Large intestine (tissue), 3 donors: ENCODE data around the gene NFKBIE. TPM values are rescaled to one million over a fixed set of nuclear protein-coding genes. Genes with fewer than 3 reads are reported as not detected.
A peak's percentile ranks its signal among the peaks of the same experiment; 100 is the strongest.

Experiments
- DNase-seq, 2 donors: peaks; one replicate each; pipeline versions ENCODE4 v3.0.0 to v3.0.0-alpha.2; 2013
- H3K27ac ChIP-seq: one replicate; pipeline ENCODE4 v1.5.1; 2013; ENCODE audit warnings: low read length
- H3K27me3 ChIP-seq: 2 replicates; pipeline ENCODE4 v1.6.1; 2013; ENCODE audit warnings: low read length; ENCODE audit not compliant: control insufficient read depth, insufficient read depth
- H3K36me3 ChIP-seq: 2 replicates; pipeline ENCODE4 v1.6.1; 2013; ENCODE audit warnings: low read length; ENCODE audit not compliant: control insufficient read depth, insufficient read depth
- H3K4me1 ChIP-seq: one replicate; pipeline ENCODE4 v1.6.1; 2013; ENCODE audit warnings: low read length; ENCODE audit not compliant: control insufficient read depth, insufficient read depth
- H3K4me3 ChIP-seq: one replicate; pipeline ENCODE4 v1.5.1; 2013; ENCODE audit warnings: low read length
- H3K9me3 ChIP-seq: one replicate; pipeline ENCODE4 v1.6.1; 2013; ENCODE audit warnings: mild to moderate bottlenecking, low read depth, low read length, moderate library complexity; ENCODE audit not compliant: control insufficient read depth
- whole genome bisulfite sequencing: methylation state at CpG from one replicate; pipeline ENCODE4 v1.1.5; 2013; ENCODE audit warnings: low lambda C conversion rate; ENCODE audit not compliant: insufficient coverage; 5-methylcytosine and 5-hydroxymethylcytosine counted together
- polyA plus RNA-seq: library from polyadenylated mRNA; unstranded; fragments of 120-200 nt; gene quantifications from one replicate; pipeline ENCODE4 v1.2.1, GENCODE V29; 2013

NFKBIE gene
- polyA plus RNA-seq, 1 donor = 10.5 TPM

DNA sequence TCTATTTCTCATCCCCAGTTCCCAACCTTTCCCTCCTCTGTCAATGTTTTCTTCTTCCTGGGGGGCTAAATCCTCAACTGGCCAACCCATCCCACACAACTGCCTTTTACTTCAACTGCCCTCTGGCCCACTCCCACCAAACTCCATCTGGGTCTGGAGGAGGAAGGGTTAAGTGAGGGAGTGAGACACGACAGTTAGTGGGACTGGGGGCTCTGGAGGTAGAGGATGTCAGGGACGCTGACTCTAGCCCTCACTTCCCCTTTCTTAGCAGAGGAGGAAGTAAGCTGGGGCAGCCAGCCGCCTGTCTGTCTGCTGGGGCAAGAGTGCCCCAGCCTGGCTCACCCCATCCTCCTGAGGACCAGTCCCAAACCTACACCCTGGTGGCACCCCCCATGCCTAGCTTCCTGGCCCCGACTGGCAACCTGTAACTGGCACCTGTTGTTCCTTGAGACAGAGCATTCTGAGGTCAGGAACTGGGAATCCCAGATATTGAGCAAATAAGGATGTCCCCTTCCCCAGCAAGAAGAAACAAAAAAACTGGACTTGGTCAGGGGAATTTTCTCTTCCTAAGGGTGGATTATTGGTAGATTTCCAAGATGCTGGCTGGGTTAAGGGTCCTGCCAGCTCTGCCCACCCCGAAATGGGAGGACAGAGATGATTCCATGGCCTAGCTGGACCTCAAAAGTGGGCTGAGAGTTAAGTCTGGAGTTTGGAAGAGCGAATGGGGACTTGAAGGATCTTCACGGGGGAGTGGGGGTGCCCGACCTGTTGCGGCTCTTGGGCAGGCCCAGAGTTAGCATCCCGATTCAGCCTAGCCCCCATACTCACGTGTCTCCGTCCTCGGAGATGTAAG, 971 bp downstream of the NFKBIE start:
- peaks cover 14% of the 10 kb centered on the region for H3K27me3 ChIP-seq
- H3K4me1 ChIP-seq = peaks cover 30% of the 10 kb centered on the region
- DNase-seq = no peak

DNA sequence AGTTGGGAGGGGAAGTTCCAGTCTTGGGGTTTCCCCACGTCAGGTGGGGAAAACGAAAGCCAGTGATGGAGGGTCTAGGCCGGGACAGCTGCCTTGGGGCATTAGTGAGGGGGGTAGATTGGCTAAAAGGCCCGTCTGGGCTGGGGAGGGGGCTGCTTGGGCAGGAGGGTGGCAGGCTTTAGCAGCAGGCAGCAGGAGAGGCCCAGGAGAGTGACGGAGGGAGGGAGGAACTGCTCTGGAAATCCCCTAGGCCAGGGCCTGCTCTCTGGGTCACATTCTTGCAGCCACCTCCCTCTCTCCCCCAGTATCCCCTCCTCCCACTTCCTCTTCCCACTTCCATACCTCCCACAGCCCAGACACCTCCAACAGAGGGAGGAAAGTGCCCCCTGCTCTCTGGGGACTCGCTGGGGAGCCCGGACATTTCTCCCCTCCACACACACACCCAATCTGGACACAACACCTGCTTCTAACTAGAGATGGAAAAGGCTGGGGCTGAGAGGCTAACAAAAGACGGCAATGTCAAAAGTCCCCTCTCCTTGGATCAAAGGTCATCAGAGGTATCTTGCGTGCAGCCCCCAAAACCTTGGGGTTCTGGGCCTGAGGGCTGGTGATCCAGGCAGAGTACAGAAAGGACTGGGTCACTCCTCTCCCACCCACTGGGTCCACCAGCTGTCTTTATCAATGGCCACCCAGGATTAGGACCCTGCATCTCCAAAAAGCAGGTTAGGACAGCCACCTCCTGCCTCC, 1.8 kb downstream of the NFKBIE start:
- DNase-seq = peak; percentile 57 to 73
- Histone ChIP-seq H3K27ac (no peak overlapping the region), H3K4me3 (peak overlapping the region; percentile 90), H3K27me3 (peaks cover 5% of the 10 kb centered on the region), H3K9me3 (peaks cover 4% of the 10 kb centered on the region), H3K36me3 (peaks cover 32% of the 10 kb centered on the region), H3K4me1 (peaks cover 30% of the 10 kb centered on the region)
- WGBS = no CpG with 5 or more reads among the region's 9 CpGs

More for the DNA sequence above, 971 bp downstream of the NFKBIE start:
- Histone ChIP-seq H3K27ac (peak overlapping the region; percentile 73), H3K9me3 (peaks cover 4% of the 10 kb centered on the region), H3K4me3 (peak overlapping the region; percentile 90), H3K36me3 (peaks cover 24% of the 10 kb centered on the region)
- WGBS = no CpG with 5 or more reads among the region's 13 CpGs

DNA sequence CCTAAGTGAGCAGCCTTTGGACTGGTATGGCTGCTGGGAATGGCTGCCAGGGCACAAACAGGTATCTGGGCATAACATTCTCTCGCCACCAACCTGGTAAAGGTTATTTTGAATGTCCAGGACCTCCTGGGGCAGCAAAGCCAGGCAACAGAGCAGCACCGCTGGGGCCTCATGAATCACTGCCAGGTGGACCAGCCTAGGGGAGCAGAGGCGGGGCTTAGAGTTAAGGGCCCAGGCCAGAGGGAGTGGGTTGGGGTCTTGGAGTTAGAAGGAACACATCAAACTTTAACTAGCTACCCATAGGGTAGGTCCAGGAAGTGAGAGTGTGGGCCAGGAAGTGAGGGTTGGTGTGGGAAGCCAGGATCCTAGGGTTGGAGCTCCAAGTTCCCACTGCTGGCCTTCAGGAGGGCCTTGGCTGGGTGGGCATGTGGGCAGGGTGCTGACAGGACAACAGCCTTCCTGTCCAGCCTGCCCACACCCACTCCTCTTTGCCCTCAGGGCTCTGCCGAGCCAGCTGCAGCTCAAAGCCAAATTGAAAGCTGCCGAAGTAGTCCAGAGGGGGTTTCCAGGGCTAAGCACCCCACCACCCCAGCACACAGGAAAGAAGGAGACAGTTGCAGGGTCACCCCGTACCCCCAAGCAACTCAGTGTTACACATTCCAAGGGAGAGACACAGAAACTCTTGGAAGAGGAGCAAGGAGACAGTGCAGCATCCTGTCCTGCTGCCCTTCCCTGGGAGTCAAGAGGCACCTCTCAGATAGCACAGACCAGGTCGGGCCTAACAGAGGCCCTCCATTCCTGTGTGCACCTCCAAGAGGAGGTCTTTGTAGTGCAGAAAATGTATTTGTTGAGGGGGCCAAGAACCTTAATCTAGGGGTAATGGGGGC, 2.6 kb downstream of the NFKBIE start:
- Histone ChIP-seq H3K4me1 (peaks cover 33% of the 10 kb centered on the region), H3K9me3 (peaks cover 4% of the 10 kb centered on the region), H3K4me3 (peak overlapping the region; percentile 90), H3K27me3 (no peaks in the 10 kb centered on the region), H3K36me3 (peaks cover 32% of the 10 kb centered on the region), H3K27ac (no peak overlapping the region)
- no peak for DNase-seq
- WGBS = no CpG with 5 or more reads among the region's 7 CpGs

DNA sequence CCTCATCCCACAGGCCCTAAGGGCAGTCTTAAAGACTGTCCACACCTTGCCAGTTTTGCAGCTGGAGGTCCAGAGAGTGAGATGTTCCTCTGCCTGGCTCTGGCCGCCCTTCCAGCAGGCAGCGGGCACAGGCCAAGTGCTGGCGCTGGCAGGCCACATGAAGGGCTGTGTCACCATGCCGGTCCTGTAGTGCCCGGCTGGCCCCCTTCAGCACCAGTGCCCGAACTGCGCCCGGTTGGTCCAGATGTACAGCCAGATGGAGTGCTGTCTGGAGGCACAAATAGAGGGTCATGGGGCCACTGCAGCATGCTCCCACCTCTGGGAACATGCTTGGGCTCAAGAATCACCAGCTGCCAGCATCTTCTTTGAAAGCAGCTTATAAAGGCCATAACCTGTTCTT, 3.8 kb downstream of the NFKBIE start:
- no peak for DNase-seq
- H3K4me3 ChIP-seq = no peak overlapping the region
- H3K4me1 ChIP-seq = peaks cover 36% of the 10 kb centered on the region
- no peaks in the 10 kb centered on the region for H3K27me3 ChIP-seq
- no CpG with 5 or more reads among the region's 8 CpGs for WGBS
- no peak overlapping the region for H3K27ac ChIP-seq
- peaks cover 7% of the 10 kb centered on the region for H3K9me3 ChIP-seq
- peaks cover 32% of the 10 kb centered on the region for H3K36me3 ChIP-seq

DNA sequence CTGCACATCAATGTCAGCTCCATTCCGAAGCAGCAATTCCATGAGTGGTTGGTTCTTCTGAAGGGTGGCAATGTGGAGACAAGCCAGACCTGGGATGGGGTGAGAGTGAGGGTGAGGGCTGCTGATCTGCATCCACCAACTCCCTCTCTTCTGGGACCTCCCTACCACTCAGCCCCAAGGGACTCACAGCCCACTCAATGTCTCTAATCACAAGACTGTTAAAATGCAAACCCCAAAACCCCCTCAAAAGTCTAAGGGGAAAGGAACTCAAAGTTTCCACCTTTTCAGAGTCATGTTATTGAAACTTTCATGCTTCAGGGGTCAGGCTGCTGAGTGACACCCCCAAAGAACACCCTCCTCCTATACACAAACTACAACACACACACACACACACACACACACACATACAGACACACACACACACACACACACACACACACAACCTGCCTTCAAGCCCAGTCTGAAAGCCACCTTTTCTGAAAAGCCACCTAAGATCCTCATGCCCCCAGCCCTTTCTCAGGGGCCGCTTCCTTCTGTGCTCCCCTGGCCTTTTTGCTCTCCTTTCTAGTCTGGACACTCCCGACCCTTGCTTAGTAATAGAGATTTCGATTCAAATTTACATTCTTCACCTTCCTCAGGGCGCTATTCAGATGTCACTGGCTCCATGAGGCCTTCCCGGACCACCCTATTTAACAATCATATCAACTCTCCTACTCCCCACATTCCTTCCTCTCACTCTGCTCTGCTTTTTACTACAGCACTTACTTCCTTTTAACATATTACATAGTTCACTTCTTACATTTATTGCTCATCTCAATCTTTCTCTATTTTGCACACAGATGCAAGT, 4.7 kb downstream of the NFKBIE start:
- no peaks in the 10 kb centered on the region for H3K27me3 ChIP-seq
- WGBS = 96% methylated on average over 4 of the region's 6 CpGs

DNA sequence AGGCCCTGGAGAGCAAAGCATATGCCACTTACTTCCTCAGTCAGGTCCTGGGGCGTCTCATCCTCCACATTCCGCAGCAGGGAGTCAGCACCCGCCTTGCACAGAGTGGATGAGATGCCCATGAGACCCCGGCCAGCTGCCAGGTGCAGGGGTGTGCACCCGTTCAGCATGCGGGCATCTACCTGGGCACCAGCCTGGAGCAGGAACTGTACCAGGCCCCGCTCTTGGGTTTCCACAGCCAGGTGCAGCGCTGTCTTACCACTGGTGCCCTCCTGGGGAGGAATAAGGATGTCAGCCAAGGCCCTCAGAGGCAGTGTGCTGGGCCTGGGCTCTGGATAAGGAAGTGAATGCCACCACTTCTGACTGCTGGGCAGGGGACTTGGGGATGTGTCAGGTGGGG, 5.3 kb downstream of the NFKBIE start:
- Histone ChIP-seq H3K4me1 (peaks cover 40% of the 10 kb centered on the region), H3K4me3 (no peak overlapping the region), H3K36me3 (peaks cover 38% of the 10 kb centered on the region), H3K27ac (no peak overlapping the region), H3K9me3 (peaks cover 5% of the 10 kb centered on the region), H3K27me3 (no peaks in the 10 kb centered on the region)
- no CpG with 5 or more reads among the region's 8 CpGs for WGBS
- DNase-seq = no peak

More for the DNA sequence above, 4.7 kb downstream of the NFKBIE start:
- Histone ChIP-seq H3K27ac (no peak overlapping the region), H3K4me3 (no peak overlapping the region), H3K9me3 (peaks cover 7% of the 10 kb centered on the region), H3K4me1 (peaks cover 40% of the 10 kb centered on the region), H3K36me3 (peaks cover 32% of the 10 kb centered on the region)
- DNase-seq = no peak

DNA sequence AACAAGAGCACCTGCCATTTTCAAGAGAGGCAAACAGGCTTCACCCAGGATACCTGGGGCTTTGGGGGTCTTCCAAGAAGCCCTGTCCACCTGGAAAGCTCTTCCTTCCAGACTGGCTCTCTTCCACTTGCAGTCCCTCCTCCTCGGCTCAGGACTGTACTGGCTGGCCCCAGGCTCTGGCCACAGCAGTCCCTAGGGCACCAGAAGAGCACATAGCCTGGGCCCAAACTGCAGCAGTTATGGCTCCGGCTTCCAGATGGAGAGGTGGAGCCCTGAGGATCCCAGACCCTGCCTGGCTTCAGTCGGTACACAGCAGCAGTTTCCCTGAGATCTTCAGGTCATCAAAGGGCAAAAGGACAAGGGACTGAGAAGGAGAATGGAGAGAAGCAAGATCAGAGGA, 6.4 kb downstream of the NFKBIE start:
- H3K36me3 ChIP-seq = peaks cover 49% of the 10 kb centered on the region
- no peak for DNase-seq
- no peak overlapping the region for H3K27ac ChIP-seq
- H3K4me3 ChIP-seq = no peak overlapping the region
- peaks cover 30% of the 10 kb centered on the region for H3K4me1 ChIP-seq
- no peaks in the 10 kb centered on the region for H3K27me3 ChIP-seq
- peaks cover 3% of the 10 kb centered on the region for H3K9me3 ChIP-seq
- no CpG with 5 or more reads among the region's 3 CpGs for WGBS

DNA sequence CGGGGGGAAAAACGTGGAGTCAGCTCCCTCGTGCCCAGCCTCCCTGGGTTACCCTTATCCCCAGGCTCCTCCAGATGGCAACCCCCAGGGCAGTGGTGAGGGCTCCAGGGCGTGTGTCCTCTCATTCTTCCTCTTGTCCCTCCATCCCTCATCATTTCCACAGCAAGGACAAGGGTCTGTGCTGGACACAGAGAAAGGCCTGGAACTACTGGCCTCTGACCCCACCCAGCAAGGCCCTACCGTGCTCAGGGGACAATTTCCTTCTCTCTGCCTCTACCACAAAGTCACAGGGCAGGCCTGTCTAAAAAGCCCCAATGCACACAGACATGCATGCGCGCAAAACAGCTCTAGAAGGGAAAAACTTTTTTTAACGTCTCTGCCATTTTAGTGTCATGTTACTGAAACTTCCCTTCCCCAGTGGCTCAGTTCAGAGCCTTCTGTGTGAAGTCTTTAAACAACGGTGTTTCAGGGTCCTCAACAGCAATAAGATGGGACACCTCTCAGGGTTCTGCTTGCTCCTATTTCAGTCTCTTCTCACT, 7.0 kb downstream of the NFKBIE start:
- peaks cover 25% of the 10 kb centered on the region for H3K4me1 ChIP-seq

DNA sequence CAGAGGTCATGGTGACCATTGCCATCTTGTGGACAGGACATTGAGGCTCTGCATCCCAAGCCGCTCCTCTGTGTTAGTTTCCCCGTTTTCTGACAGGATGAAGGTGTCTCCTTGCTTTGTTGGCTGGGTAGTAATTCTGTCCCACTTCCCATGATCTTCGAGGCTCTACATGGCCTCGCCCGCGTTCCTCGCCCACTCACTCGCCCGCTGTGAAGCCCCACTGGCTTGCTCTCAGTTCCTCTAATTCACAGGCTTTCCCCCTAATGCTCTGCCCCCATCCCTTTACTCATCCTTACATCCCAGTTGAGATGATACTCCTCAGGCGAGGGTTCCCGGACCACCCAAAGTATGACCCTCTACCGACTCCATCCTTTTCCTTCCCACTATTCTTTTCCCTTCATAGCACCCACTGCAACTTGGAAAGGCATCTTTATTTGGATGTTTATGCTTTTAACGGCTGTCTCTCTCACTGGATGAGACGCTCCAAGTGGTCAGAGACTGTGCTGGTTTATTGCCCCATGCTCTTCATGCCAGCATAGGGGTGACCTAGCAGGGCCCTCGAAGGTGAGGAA, 7.5 kb downstream of the NFKBIE start:
- DNase-seq = no peak
- WGBS = no CpG with 5 or more reads among the region's 15 CpGs
- Histone ChIP-seq H3K27ac (peak overlapping the region; percentile 20), H3K36me3 (peaks cover 60% of the 10 kb centered on the region), H3K4me3 (peak overlapping the region; percentile 22), H3K27me3 (no peaks in the 10 kb centered on the region), H3K4me1 (peaks cover 19% of the 10 kb centered on the region), H3K9me3 (peaks cover 3% of the 10 kb centered on the region)

More for the DNA sequence above, 7.0 kb downstream of the NFKBIE start:
- Histone ChIP-seq H3K4me3 (no peak overlapping the region), H3K27ac (no peak overlapping the region), H3K27me3 (no peaks in the 10 kb centered on the region), H3K36me3 (peaks cover 54% of the 10 kb centered on the region), H3K9me3 (peaks cover 3% of the 10 kb centered on the region)
- WGBS = no CpG with 5 or more reads among the region's 9 CpGs
- no peak for DNase-seq
